Bronchial epithelial cell (primary cell): ENCODE data around the gene DUOX1. TPM values are rescaled to one million over a fixed set of nuclear protein-coding genes. Genes with fewer than 3 reads are reported as not detected.

Source experiments
- DNase-seq: peaks from one replicate; pipeline ENCODE4 v3.0.0-alpha.2; 2010; ENCODE audit warnings: low read depth
- FAIRE-seq: peaks from 2 replicates; lab custom pipeline; 2011; peaks lifted over from hg19 to GRCh38; lab: Jason Lieb, UNC
- H3K27me3 ChIP-seq: 2 replicates; pipeline ENCODE4 v1.5.1; 2011; ENCODE audit warnings: low read length; ENCODE audit not compliant: control insufficient read depth, insufficient read depth
- H3K36me3 ChIP-seq: 2 replicates; pipeline ENCODE4 v1.5.1; 2011; ENCODE audit warnings: low read length; ENCODE audit not compliant: control insufficient read depth, insufficient read depth
- H3K4me3 ChIP-seq: 2 replicates; pipeline ENCODE4 v1.5.1; 2011; ENCODE audit warnings: mild to moderate bottlenecking, low read depth, low read length, control low read depth
- CTCF ChIP-seq: IDR thresholded peaks from 2 replicates; pipeline ENCODE4 v1.5.1; 2011; ENCODE audit warnings: mild to moderate bottlenecking, moderate library complexity, low read length, control low read depth, inconsistent platforms; ENCODE audit not compliant: insufficient read depth, severe bottlenecking
- total RNA-seq: library from RNA; depleted of rRNA; stranded (reverse); fragments of >200 nt; gene quantifications from 2 replicates; pipeline ENCODE4 v1.2.1, GENCODE V29; 2014

The DUOX1 gene
- total RNA-seq, 1 donor from 2014 or later = 13.2 TPM

GRCh38 chr15:45093622-45094357 lies 36.0 kb upstream of the DUOX1 start:
- Histone ChIP-seq H3K27me3 (no peaks in the 10 kb centered on the region), H3K4me3 (no peak overlapping the region), H3K36me3 (no peaks in the 10 kb centered on the region)
- no peak for TF ChIP-seq CTCF
- FAIRE-seq = no peak
- DNase-seq = no peak

- no peaks in the 10 kb centered on the region for H3K27me3 ChIP-seq
- TF ChIP-seq CTCF = no peak
- no peak overlapping the region for H3K4me3 ChIP-seq
- DNase-seq = no peak
- H3K36me3 ChIP-seq = no peaks in the 10 kb centered on the region
- FAIRE-seq = no peak
Observed at GRCh38 chr15:45094358-45094730, 35.5 kb upstream of the DUOX1 start.

- no peak for DNase-seq
- Histone ChIP-seq H3K36me3 (no peaks in the 10 kb centered on the region), H3K27me3 (no peaks in the 10 kb centered on the region), H3K4me3 (no peak overlapping the region)
- TF ChIP-seq CTCF = no peak
- FAIRE-seq = no peak
Observed at GRCh38 chr15:45095661-45096060, 34.1 kb upstream of the DUOX1 start.

GRCh38 chr15:45097466-45097865 lies 32.3 kb upstream of the DUOX1 start:
- H3K27me3 ChIP-seq = no peaks in the 10 kb centered on the region
- DNase-seq = no peak
- no peak for TF ChIP-seq CTCF
- no peak for FAIRE-seq
- no peaks in the 10 kb centered on the region for H3K36me3 ChIP-seq
- H3K4me3 ChIP-seq = no peak overlapping the region

- FAIRE-seq = no peak
- H3K36me3 ChIP-seq = no peaks in the 10 kb centered on the region
- H3K27me3 ChIP-seq = no peaks in the 10 kb centered on the region
- H3K4me3 ChIP-seq = no peak overlapping the region
- no peak for TF ChIP-seq CTCF
- DNase-seq = no peak
Observed at GRCh38 chr15:45099549-45100165, 30.1 kb upstream of the DUOX1 start.
